GM12801 (cell line): ENCODE measurements around the gene TMEM147.

Source experiments
- CTCF ChIP-seq: IDR thresholded peaks from one replicate; pipeline ENCODE4 v1.5.1; 2011; ENCODE audit warnings: control low read depth; ENCODE audit not compliant: insufficient read length; ENCODE audit errors: extremely low read depth

Gene TMEM147

GRCh38 chr19:35551091-35551810 is 5.8 kb downstream of the TMEM147 start:
- TF ChIP-seq CTCF, result no peak

DNA sequence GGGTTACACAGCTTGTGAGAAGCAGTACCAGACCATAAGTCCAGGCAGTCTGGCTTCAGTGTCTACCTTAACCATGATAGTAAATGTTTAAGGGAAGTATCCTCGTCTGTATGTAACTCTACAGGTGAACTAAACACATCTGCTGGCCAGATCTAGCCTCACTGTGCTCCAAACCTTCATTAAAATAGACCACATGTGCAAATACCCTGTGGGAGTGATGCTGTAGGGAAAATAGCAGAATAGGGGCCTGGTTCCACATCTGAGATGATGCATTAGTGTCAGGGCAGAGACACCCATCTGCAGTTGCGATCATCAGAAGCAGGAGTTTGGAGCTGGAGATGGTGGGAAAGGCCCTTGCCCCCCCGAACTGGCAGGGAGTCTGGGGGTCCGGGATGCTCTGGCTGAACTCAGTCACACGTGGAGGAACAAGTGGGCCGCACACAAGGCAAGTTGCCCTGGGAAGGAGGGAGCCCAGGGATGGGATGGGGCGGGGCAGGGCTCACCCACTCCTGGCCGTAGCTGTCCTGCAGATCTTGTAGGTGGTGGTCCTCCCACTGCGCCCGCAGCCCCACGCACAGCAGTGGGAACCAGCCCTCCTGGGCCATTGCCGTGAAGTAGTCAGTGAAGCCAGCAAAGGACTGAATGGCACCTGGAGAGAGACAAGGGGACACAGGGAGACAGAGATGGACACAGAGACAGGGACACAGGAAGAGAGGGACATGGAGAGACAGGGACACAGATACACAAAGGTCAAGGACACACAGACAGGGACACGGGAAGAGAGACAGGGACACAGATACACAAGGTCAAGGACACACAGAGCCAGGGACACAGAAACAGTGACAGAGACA is 7.3 kb downstream of the TMEM147 start:
- TF ChIP-seq CTCF, result no peak

DNA sequence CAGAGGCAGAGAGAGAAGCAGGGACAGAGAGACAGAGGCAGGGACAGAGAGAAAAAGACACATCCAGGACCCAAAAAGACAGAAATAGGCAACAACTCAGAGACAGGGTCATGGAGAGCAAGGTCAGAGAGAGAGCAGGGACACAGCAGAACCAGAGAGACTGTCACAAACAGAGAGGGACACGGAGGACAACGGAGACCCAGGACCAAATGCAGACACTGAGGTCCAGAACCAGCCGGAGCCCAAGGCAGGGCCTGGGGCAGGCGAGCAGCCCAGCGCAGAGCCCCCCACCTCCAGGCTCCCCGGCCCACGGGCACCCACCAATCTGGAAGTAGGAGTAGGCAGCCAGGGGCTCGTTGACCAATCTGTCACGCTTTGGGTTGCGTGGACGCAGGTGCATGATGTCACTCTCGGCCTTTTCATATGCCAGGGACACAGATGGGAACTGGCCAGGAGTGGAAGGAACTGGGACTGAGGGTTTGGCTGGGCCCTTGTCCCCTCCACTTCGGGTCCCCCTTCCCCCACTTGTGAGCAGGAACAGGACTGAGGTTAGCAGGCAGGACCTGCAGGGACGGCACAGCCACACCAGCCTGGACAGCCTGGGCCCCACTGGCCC is 8.1 kb downstream of the TMEM147 start:
- no peak for TF ChIP-seq CTCF

DNA sequence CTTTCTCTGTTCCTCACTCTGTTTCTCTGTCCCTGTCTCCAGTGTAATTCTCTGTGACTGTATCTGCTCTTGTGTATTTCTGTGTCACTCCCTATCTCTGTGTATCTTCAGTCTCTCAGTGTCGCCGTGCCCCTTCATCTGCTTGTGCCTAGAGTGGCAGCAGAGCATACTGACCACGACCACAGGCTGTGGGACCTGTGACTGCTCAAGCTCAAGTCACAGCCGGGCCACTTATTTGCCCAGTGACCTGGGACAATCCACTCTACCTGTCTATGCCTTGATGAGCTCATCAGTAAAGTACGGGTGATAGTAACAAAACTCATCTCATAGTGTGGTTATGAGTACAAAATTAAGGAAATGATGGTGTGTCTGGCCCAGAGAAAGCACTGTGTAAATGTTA is 8.7 kb downstream of the TMEM147 start:
- no peak for TF ChIP-seq CTCF

DNA sequence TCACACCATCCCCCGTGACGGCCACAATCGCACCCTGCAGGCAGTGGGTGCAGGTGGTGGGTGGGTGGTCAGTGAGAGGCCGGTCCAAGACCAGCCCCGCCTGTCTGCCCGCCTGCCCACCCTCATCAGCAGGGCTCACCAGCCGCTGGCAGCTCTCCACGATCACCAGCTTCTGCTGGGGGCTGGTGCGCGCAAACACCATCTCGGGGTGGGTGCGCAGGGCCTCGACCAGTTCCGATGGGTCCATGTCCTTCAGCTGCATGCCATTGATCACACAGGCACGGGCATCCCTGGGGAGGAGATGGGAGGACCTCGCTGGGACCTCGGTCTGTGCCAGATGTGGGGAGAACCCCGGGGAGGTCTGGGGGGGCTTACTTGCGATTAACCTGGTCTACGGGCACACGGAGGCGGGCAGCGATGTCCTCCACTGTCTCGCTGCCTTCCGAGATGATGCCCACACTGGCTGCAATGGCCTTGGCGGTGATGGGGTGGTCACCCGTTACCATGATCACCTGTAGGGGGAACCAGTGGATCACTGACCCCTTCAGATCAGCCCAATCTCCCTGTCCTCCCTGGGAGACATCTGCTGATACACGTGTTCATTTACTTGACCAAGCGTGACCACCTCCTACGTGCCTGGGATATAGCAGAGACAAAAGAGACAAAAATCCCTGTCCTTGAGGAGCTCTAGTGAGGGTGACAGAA is 10.0 kb downstream of the TMEM147 start:
- no peak for TF ChIP-seq CTCF

- no peak for TF ChIP-seq CTCF
These were observed 10.7 kb downstream of the TMEM147 start for GRCh38 chr19:35556025-35556590.
